MM.1S (cell line): ENCODE data around the gene SLC6A12.

ENCODE experiments used
- EZH2 ChIP-seq: fragments of 300-600 bp; sonication (generic); optimal IDR thresholded peaks from 2 replicates; pipeline ENCODE3; 2017; ENCODE audit warnings: low read depth, mild to moderate bottlenecking, antibody characterized with exemption, low read length, mixed read lengths
- EZH2phosphoT487 ChIP-seq: fragments of 300-600 bp; sonication (generic); IDR thresholded peaks from 2 replicates; pipeline ENCODE4 v1.6.1; 2018; ENCODE audit warnings: antibody characterized with exemption, low read length
- TF ChIP-seq, protein P1 (sequence below): fragments of 300-600 bp; sonication (generic); IDR thresholded peaks from 2 replicates; pipeline ENCODE4 v1.5.1; 2016; ENCODE audit warnings: antibody characterized with exemption, low read length, mixed read lengths

DNA sequence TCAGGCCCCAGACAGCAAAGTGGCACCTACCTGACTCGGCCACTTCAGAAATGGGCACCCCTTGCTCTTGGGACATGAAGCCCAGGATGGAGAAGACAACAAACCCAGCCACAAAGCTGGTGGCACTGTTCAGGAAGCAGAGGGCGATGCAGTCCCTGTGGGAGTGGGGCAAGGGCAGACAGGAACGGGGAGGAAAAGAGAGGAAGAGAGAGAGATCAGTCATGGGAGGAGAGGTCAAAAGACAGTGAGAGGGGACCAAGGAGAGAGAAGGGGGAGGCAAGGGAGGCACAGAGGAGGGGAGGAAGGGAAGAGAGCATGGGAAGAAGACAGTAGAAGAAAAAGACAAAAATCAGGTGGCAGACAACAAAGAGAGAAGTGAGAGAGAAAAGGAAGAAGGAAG lies 16.6 kb downstream of the SLC6A12 start:
- TF ChIP-seq, protein P1, sequence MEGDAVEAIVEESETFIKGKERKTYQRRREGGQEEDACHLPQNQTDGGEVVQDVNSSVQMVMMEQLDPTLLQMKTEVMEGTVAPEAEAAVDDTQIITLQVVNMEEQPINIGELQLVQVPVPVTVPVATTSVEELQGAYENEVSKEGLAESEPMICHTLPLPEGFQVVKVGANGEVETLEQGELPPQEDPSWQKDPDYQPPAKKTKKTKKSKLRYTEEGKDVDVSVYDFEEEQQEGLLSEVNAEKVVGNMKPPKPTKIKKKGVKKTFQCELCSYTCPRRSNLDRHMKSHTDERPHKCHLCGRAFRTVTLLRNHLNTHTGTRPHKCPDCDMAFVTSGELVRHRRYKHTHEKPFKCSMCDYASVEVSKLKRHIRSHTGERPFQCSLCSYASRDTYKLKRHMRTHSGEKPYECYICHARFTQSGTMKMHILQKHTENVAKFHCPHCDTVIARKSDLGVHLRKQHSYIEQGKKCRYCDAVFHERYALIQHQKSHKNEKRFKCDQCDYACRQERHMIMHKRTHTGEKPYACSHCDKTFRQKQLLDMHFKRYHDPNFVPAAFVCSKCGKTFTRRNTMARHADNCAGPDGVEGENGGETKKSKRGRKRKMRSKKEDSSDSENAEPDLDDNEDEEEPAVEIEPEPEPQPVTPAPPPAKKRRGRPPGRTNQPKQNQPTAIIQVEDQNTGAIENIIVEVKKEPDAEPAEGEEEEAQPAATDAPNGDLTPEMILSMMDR: no peak
- TF ChIP-seq EZH2 (no peak), EZH2phosphoT487 (no peak)
